Neural cell (in vitro differentiated cells): ENCODE results near the gene OR5B12. TPM values are rescaled to one million over a fixed set of nuclear protein-coding genes. Genes with fewer than 3 reads are reported as not detected.

ENCODE experiments used
- H2AFZ ChIP-seq: fragments of 200-600, 300-800 bp; sonication (generic), shearing (Covaris generic); 2 replicates; pipeline ENCODE4 v1.6.0; 2014; ENCODE audit warnings: low read depth, mild to moderate bottlenecking, antibody characterized with exemption, low read length, moderate library complexity
- H3F3A ChIP-seq: fragments of 200-600 bp; shearing (Covaris generic); 2 replicates; pipeline ENCODE4 v1.6.1; 2016; ENCODE audit warnings: mild to moderate bottlenecking, moderate library complexity, mixed read lengths, antibody characterized with exemption, low read length; ENCODE audit not compliant: insufficient read depth, poor library complexity, severe bottlenecking
- H3K27ac ChIP-seq: fragments of 200-600, 300-800 bp; sonication (generic), shearing (Covaris generic); 2 replicates; pipeline ENCODE4 v1.5.1; 2014; ENCODE audit warnings: mild to moderate bottlenecking, low read length, moderate library complexity
- H3K27me3 ChIP-seq: fragments of 300-800, 200-600 bp; sonication (generic), shearing (Covaris generic); 2 replicates; pipeline ENCODE4 v1.6.0; 2014; ENCODE audit warnings: mild to moderate bottlenecking, low read depth, low read length, moderate library complexity; ENCODE audit not compliant: insufficient read depth
- H3K36me3 ChIP-seq: fragments of 300-800, 200-600 bp; sonication (generic), shearing (Covaris generic); 2 replicates; pipeline ENCODE4 v1.5.1; 2014; ENCODE audit warnings: mild to moderate bottlenecking, antibody characterized with exemption, low read length, moderate library complexity; ENCODE audit not compliant: insufficient read depth
- H3K4me2 ChIP-seq: fragments of 300-800, 200-600 bp; sonication (generic), shearing (Covaris generic); 2 replicates; pipeline ENCODE4 v1.6.0; 2014; ENCODE audit warnings: mild to moderate bottlenecking, low read length
- H3K4me3 ChIP-seq: fragments of 300-800, 200-600 bp; sonication (generic), shearing (Covaris generic); 2 replicates; pipeline ENCODE4 v1.5.1; 2014; ENCODE audit warnings: mild to moderate bottlenecking, low read length, moderate library complexity
- H3K79me2 ChIP-seq: fragments of 200-600 bp; shearing (Covaris generic); replicated peaks from 2 replicates; pipeline ENCODE4 v1.6.0; 2014; ENCODE audit warnings: mild to moderate bottlenecking, low read length, moderate library complexity; ENCODE audit not compliant: insufficient read depth
- H3K9ac ChIP-seq: fragments of 300-800, 200-600 bp; sonication (generic), shearing (Covaris generic); 2 replicates; pipeline ENCODE4 v1.6.1; 2016; ENCODE audit warnings: mild to moderate bottlenecking, low read length, mixed read lengths
- H3K9me2 ChIP-seq: fragments of 200-600 bp; shearing (Covaris generic); 2 replicates; pipeline ENCODE4 v1.6.1; 2016; ENCODE audit warnings: mild to moderate bottlenecking, low read length, mixed read lengths; ENCODE audit not compliant: insufficient read depth
- H3K9me3 ChIP-seq: fragments of 200-600, 300-800 bp; sonication (generic), shearing (Covaris generic); 2 replicates; pipeline ENCODE4 v1.6.1; 2016; ENCODE audit warnings: mild to moderate bottlenecking, mixed run types, low read length, moderate library complexity, mixed read lengths
- H4K20me1 ChIP-seq: fragments of 200-600 bp; shearing (Covaris generic); 2 replicates; pipeline ENCODE4 v1.6.1; 2016; ENCODE audit warnings: mild to moderate bottlenecking, mixed run types; ENCODE audit not compliant: insufficient read depth
- CTCF ChIP-seq: fragments of 450-650 bp; IDR thresholded peaks from 2 replicates; pipeline ENCODE4 v1.5.1; 2014; ENCODE audit warnings: antibody characterized with exemption, mild to moderate bottlenecking, moderate library complexity; ENCODE audit not compliant: poor library complexity, severe bottlenecking
- EP300 ChIP-seq: fragments of 450-650 bp; conservative IDR thresholded peaks from 2 replicates; pipeline ENCODE4 v1.6.1; 2014; ENCODE audit warnings: antibody characterized with exemption, mild to moderate bottlenecking, moderate library complexity; ENCODE audit not compliant: poor library complexity, severe bottlenecking
- EZH2 ChIP-seq: fragments of 200-600, 300-800 bp; shearing (Covaris generic), sonication (generic); IDR thresholded peaks from 2 replicates; pipeline ENCODE4 v1.6.1; 2014; ENCODE audit warnings: antibody characterized with exemption, low read length, borderline replicate concordance, mild to moderate bottlenecking; ENCODE audit not compliant: insufficient read depth, poor library complexity, severe bottlenecking
- MXI1 ChIP-seq: fragments of 450-650 bp; conservative IDR thresholded peaks from 2 replicates; pipeline ENCODE4 v1.6.1; 2014; ENCODE audit warnings: antibody characterized with exemption, mild to moderate bottlenecking; ENCODE audit not compliant: poor library complexity, severe bottlenecking
- POLR2AphosphoS5 ChIP-seq: IDR thresholded peaks from 2 replicates; pipeline ENCODE4 v1.6.1; 2012
- RAD21 ChIP-seq: fragments of 450-650 bp; conservative IDR thresholded peaks from 2 replicates; pipeline ENCODE4 v1.6.1; 2014; ENCODE audit warnings: antibody characterized with exemption, mild to moderate bottlenecking, moderate library complexity
- SMC3 ChIP-seq: fragments of 450-650 bp; conservative IDR thresholded peaks from 2 replicates; pipeline ENCODE4 v1.6.1; 2014; ENCODE audit warnings: antibody characterized with exemption, mild to moderate bottlenecking, moderate library complexity; ENCODE audit not compliant: poor library complexity
- TAF1 ChIP-seq: IDR thresholded peaks from 2 replicates; pipeline ENCODE4 v1.6.1; 2012; ENCODE audit warnings: low read depth
- polyA plus RNA-seq: library from polyadenylated mRNA; depleted of rRNA; stranded (reverse); fragments of >200 nt; gene quantifications from 2 replicates; pipeline ENCODE4 v1.2.3, GENCODE V29; 2014
- TF ChIP-seq, protein P1 (sequence below): IDR thresholded peaks from 2 replicates; pipeline ENCODE4 v1.6.1; 2012; ENCODE audit warnings: borderline replicate concordance

OR5B12 gene
- polyA plus RNA-seq, 1 donor from 2014 or later = not detected

- TF ChIP-seq RAD21 = no peak
- TF ChIP-seq, protein P1, sequence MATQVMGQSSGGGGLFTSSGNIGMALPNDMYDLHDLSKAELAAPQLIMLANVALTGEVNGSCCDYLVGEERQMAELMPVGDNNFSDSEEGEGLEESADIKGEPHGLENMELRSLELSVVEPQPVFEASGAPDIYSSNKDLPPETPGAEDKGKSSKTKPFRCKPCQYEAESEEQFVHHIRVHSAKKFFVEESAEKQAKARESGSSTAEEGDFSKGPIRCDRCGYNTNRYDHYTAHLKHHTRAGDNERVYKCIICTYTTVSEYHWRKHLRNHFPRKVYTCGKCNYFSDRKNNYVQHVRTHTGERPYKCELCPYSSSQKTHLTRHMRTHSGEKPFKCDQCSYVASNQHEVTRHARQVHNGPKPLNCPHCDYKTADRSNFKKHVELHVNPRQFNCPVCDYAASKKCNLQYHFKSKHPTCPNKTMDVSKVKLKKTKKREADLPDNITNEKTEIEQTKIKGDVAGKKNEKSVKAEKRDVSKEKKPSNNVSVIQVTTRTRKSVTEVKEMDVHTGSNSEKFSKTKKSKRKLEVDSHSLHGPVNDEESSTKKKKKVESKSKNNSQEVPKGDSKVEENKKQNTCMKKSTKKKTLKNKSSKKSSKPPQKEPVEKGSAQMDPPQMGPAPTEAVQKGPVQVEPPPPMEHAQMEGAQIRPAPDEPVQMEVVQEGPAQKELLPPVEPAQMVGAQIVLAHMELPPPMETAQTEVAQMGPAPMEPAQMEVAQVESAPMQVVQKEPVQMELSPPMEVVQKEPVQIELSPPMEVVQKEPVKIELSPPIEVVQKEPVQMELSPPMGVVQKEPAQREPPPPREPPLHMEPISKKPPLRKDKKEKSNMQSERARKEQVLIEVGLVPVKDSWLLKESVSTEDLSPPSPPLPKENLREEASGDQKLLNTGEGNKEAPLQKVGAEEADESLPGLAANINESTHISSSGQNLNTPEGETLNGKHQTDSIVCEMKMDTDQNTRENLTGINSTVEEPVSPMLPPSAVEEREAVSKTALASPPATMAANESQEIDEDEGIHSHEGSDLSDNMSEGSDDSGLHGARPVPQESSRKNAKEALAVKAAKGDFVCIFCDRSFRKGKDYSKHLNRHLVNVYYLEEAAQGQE = no peak
- no peak for TF ChIP-seq MXI1
- TF ChIP-seq CTCF = no peak
- TF ChIP-seq EZH2 = no peak
- TF ChIP-seq POLR2AphosphoS5 = no peak
- no peak for TF ChIP-seq SMC3
- no peak for TF ChIP-seq TAF1
- no peak for TF ChIP-seq EP300
Measured at GRCh38 chr11:58390551-58391063, 51.4 kb downstream of the OR5B12 start.

More at GRCh38 chr11:58390551-58391063, 51.4 kb downstream of the OR5B12 start:
- H3K79me2 ChIP-seq = no peaks in the 10 kb centered on the region
- no peak overlapping the region for H3K9ac ChIP-seq
- no peaks in the 10 kb centered on the region for H3K27me3 ChIP-seq
- no peak overlapping the region for H3K4me3 ChIP-seq
- no peak overlapping the region for H2AFZ ChIP-seq
- H3F3A ChIP-seq = no peaks in the 10 kb centered on the region
- no peaks in the 10 kb centered on the region for H3K36me3 ChIP-seq
- no peaks in the 10 kb centered on the region for H3K9me3 ChIP-seq
- H3K9me2 ChIP-seq = no peaks in the 10 kb centered on the region
- no peak overlapping the region for H3K4me2 ChIP-seq
- no peak overlapping the region for H3K27ac ChIP-seq
- no peaks in the 10 kb centered on the region for H4K20me1 ChIP-seq

Other genes starting within 250 kb of the OR5B12 start
- not detected in 2 replicates for gene OR1S2, start 238.1 kb downstream of the OR5B12 start, polyA plus RNA-seq
- not detected in 2 replicates for gene OR1S1, start 229.5 kb downstream of the OR5B12 start, polyA plus RNA-seq
- gene OR10Q1, start 213.3 kb downstream of the OR5B12 start, polyA plus RNA-seq = not detected in 2 replicates
- gene OR10W1, start 174.0 kb downstream of the OR5B12 start, polyA plus RNA-seq = not detected in 2 replicates
- not detected in 2 replicates for gene OR5B17, start 83.2 kb downstream of the OR5B12 start, polyA plus RNA-seq
- not detected in 2 replicates for gene OR5B3, start 35.4 kb downstream of the OR5B12 start, polyA plus RNA-seq
- gene OR5B2, start 14.1 kb downstream of the OR5B12 start, polyA plus RNA-seq = not detected in 2 replicates
- gene OR5B21, start 65.9 kb upstream of the OR5B12 start, polyA plus RNA-seq = not detected in 2 replicates
- 4.1 and 4.3 TPM in 2 replicates for gene LPXN, start 133.6 kb upstream of the OR5B12 start, polyA plus RNA-seq
- 29.4 and 32.7 TPM in 2 replicates for gene ZFP91, start 136.8 kb upstream of the OR5B12 start, polyA plus RNA-seq
- gene CNTF, start 180.4 kb upstream of the OR5B12 start, polyA plus RNA-seq = 2.3 and 3.6 TPM in 2 replicates